ENCODE results near the gene CASTOR2. TPM values are rescaled to one million over a fixed set of nuclear protein-coding genes. Genes with fewer than 3 reads are reported as not detected.
"Not testable (repeated sequence)": the region's sequence is repeated elsewhere in the genome, so short reads cannot be mapped to it uniquely, and the experiment has no call there.

The CASTOR2 gene
- total RNA-seq, 4 donors from 2014 or later, result 1.2 to 35.6 (median 11.3) TPM

DNA sequence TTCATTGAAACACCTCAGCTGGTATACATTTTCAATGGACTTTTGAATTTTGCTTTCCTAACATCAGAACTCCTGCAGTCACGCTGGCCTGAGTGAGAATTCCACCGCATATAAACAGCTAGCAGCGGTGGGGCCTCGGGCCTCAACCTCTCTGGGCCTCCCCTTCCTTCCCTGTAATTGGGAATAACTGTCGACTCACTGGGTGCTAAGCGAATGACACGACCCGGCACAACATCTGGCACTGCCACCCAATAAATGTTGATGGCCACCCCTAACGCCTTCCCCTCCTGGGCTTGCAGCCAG is 108.4 kb downstream of the CASTOR2 start:
- H3K4me3 ChIP-seq, result peak overlapping the region; percentile 82 to 91
- TF ChIP-seq, protein P1, sequence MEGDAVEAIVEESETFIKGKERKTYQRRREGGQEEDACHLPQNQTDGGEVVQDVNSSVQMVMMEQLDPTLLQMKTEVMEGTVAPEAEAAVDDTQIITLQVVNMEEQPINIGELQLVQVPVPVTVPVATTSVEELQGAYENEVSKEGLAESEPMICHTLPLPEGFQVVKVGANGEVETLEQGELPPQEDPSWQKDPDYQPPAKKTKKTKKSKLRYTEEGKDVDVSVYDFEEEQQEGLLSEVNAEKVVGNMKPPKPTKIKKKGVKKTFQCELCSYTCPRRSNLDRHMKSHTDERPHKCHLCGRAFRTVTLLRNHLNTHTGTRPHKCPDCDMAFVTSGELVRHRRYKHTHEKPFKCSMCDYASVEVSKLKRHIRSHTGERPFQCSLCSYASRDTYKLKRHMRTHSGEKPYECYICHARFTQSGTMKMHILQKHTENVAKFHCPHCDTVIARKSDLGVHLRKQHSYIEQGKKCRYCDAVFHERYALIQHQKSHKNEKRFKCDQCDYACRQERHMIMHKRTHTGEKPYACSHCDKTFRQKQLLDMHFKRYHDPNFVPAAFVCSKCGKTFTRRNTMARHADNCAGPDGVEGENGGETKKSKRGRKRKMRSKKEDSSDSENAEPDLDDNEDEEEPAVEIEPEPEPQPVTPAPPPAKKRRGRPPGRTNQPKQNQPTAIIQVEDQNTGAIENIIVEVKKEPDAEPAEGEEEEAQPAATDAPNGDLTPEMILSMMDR (IDR thresholded peaks at IDR 0.05), result no peak
- no peak for TF ChIP-seq POLR2A (IDR thresholded peaks at IDR 0.05)
- DNase-seq, result no peak
- intact Hi-C loops (cut with DNase I; ENCODE audit: low total_unique reads), result no loop called here
- no peaks in the 10 kb centered on the region for H3K9me3 ChIP-seq
- H3K27me3 ChIP-seq, result no peaks in the 10 kb centered on the region
- H3K4me1 ChIP-seq, result no peaks in the 10 kb centered on the region
- H3K27ac ChIP-seq, result peak overlapping the region; percentile 93 to 95
- no peaks in the 10 kb centered on the region for H3K36me3 ChIP-seq

DNA sequence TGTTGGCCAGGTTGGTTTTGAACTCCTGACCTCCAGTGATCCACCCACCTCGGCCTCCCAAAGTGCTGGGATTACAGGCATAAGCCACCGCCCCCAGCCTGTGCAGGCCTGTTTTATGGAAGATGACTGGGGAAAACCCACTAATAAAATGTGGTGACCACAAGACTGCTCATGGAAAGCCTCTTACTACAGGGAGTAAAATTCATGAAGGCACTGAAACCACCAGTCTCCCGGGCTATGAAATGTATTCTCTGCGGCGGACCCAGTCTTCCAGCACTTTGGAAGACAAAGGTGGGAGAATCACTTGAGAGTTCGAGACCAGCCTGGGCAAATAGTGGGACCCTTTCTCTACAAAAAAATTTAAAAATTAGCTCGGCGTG is 109.7 kb downstream of the CASTOR2 start:
- intact Hi-C loops (cut with DNase I; ENCODE audit: low total_unique reads); H3K9me3 ChIP-seq; H3K36me3 ChIP-seq; H3K4me1 ChIP-seq; H3K27me3 ChIP-seq: not testable (repeated sequence)
- H3K27ac ChIP-seq, result peak overlapping the region; percentile 93 to 95
- peak overlapping the region; percentile 82 to 91 for H3K4me3 ChIP-seq
- peak in 1 of 2 donors; percentile 2 for DNase-seq

Other genes starting within 250 kb of the CASTOR2 start
- gene NCF1, start 190.7 kb upstream of the CASTOR2 start, total RNA-seq, result 10 to 100 TPM in 1 of 4 donors, 1 to 10 TPM in 1, under 1 TPM in 1, not detected in 1; 0.55 to 21.0 (median 1.1) TPM
- gene GTF2IRD2, start 113.1 kb upstream of the CASTOR2 start, total RNA-seq, result 10 to 100 TPM; 12.9 to 46.7 (median 28.1) TPM
- gene RCC1L, start 109.1 kb downstream of the CASTOR2 start, total RNA-seq, result 10 to 100 TPM in 3 of 4 donors, 1 to 10 TPM in 1; 7.4 to 52.6 (median 33.0) TPM
- 10 to 100 TPM; 24.3 to 92.7 (median 66.4) TPM for gene GTF2IRD2B, start 127.9 kb downstream of the CASTOR2 start, total RNA-seq

All from uterus (tissue), 4 donors.